ENCODE measurements around the gene FAM111A.

The FAM111A gene

DNA sequence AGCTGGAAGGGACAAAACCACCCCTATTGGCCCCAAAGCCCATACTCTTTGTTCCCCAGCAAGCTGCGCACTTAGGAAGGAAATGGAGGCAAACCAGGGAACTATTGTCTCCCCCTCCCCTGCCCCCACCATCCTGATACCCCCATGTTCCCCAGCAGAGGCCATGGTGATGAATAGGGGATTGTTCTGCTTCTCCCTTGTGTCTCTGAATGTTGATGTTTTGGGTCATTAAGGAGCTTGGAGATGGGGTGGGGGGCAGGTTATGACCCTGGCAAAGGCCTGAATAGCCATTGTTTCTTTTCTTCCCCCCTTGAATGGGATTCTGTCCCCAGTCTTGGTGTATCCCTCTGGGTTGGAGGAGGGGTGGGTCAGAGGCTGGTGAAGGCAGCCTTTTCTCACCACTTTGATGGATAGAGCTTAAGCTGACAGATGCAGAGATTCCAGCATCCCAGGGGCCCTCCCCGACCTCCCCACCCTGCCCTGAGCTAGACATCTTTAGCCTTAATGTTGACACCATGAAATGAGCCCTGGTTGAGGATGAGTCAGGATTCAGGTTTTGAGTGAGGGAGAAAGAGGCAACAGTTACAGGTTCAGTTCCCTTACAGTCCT lies 37.6 kb downstream of the FAM111A start:
- no peak overlapping the region for H3K4me2 ChIP-seq (ENCODE audit: insufficient read depth, low read length)
- H3K36me3 ChIP-seq (ENCODE audit: insufficient read depth, low read length) = no peaks in the 10 kb centered on the region
- no peaks in the 10 kb centered on the region for H4K20me1 ChIP-seq (ENCODE audit: insufficient read depth, low read length)
- no peaks in the 10 kb centered on the region for H3K79me2 ChIP-seq (ENCODE audit: insufficient read depth, low read length)
- DNase-seq (no peak), ATAC-seq (ENCODE audit: insufficient read depth, low read depth) (no peak)
- H3K9me3 ChIP-seq (ENCODE audit: insufficient read depth, low read length, severe bottlenecking) = peaks cover 12% of the 10 kb centered on the region
- no peak overlapping the region for H3K27ac ChIP-seq (ENCODE audit: low read length)
- no peaks in the 10 kb centered on the region for H3K4me1 ChIP-seq (ENCODE audit: insufficient read depth, low read length)
- no peak for TF ChIP-seq EZH2 (IDR thresholded peaks at IDR 0.05; ENCODE audit: borderline replicate concordance, low read depth, low read length, severe bottlenecking)
- TF ChIP-seq, protein P1, sequence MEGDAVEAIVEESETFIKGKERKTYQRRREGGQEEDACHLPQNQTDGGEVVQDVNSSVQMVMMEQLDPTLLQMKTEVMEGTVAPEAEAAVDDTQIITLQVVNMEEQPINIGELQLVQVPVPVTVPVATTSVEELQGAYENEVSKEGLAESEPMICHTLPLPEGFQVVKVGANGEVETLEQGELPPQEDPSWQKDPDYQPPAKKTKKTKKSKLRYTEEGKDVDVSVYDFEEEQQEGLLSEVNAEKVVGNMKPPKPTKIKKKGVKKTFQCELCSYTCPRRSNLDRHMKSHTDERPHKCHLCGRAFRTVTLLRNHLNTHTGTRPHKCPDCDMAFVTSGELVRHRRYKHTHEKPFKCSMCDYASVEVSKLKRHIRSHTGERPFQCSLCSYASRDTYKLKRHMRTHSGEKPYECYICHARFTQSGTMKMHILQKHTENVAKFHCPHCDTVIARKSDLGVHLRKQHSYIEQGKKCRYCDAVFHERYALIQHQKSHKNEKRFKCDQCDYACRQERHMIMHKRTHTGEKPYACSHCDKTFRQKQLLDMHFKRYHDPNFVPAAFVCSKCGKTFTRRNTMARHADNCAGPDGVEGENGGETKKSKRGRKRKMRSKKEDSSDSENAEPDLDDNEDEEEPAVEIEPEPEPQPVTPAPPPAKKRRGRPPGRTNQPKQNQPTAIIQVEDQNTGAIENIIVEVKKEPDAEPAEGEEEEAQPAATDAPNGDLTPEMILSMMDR (IDR thresholded peaks at IDR 0.05; ENCODE audit: borderline replicate concordance, extremely low read depth, low read length, poor library complexity, severe bottlenecking) = no peak
- H2AFZ ChIP-seq (ENCODE audit: low read depth, low read length) = no peak overlapping the region
- no peaks in the 10 kb centered on the region for H3K27me3 ChIP-seq (ENCODE audit: insufficient read depth, low read length, poor library complexity)
- no peak overlapping the region for H3K9ac ChIP-seq (ENCODE audit: low read depth, low read length)
- no peak overlapping the region for H3K4me3 ChIP-seq (ENCODE audit: low read depth in 1 of 2, low read length in 2 of 2)

DNA sequence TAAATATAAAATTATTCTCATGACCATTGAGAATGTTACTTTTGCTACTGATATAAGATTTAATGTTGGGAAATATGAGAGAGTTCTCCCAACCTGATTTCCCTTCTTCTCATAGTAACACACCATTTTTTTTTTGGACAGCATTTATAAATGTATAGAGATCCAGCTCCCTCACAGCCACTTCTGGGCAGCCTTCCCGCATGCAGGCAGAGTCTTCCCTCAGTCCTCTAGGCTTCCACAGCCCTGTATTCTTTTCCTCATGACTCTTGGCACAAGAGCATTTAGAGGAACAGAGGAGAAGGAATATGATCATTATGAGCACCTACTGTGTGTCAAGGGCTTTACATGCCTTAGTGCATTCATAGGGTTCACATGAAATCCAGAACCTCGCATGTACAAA lies 38.3 kb downstream of the FAM111A start:
- Histone ChIP-seq H3K9me3 (ENCODE audit: insufficient read depth, low read length, severe bottlenecking) (peaks cover 12% of the 10 kb centered on the region), H3K36me3 (ENCODE audit: insufficient read depth, low read length) (no peaks in the 10 kb centered on the region), H3K79me2 (ENCODE audit: insufficient read depth, low read length) (no peaks in the 10 kb centered on the region), H3K27ac (ENCODE audit: low read length) (no peak overlapping the region), H3K4me3 (ENCODE audit: low read depth in 1 of 2, low read length in 2 of 2) (no peak overlapping the region), H3K9ac (ENCODE audit: low read depth, low read length) (no peak overlapping the region), H4K20me1 (ENCODE audit: insufficient read depth, low read length) (no peaks in the 10 kb centered on the region), H3K27me3 (ENCODE audit: insufficient read depth, low read length, poor library complexity) (no peaks in the 10 kb centered on the region), H3K4me2 (ENCODE audit: insufficient read depth, low read length) (no peak overlapping the region), H3K4me1 (ENCODE audit: insufficient read depth, low read length) (no peaks in the 10 kb centered on the region), H2AFZ (ENCODE audit: low read depth, low read length) (no peak overlapping the region)
- no peak for TF ChIP-seq EZH2 (IDR thresholded peaks at IDR 0.05; ENCODE audit: borderline replicate concordance, low read depth, low read length, severe bottlenecking)
- TF ChIP-seq, protein P1 (IDR thresholded peaks at IDR 0.05; ENCODE audit: borderline replicate concordance, extremely low read depth, low read length, poor library complexity, severe bottlenecking) = no peak
- ATAC-seq (ENCODE audit: insufficient read depth, low read depth) (no peak), DNase-seq (no peak)

- Histone ChIP-seq H4K20me1 (ENCODE audit: insufficient read depth, low read length) (no peaks in the 10 kb centered on the region), H3K27me3 (ENCODE audit: insufficient read depth, low read length, poor library complexity) (no peaks in the 10 kb centered on the region), H3K36me3 (ENCODE audit: insufficient read depth, low read length) (no peaks in the 10 kb centered on the region), H2AFZ (ENCODE audit: low read depth, low read length) (no peak overlapping the region), H3K79me2 (ENCODE audit: insufficient read depth, low read length) (no peaks in the 10 kb centered on the region), H3K9me3 (ENCODE audit: insufficient read depth, low read length, severe bottlenecking) (peaks cover 12% of the 10 kb centered on the region), H3K4me1 (ENCODE audit: insufficient read depth, low read length) (no peaks in the 10 kb centered on the region), H3K4me3 (ENCODE audit: low read depth in 1 of 2, low read length in 2 of 2) (no peak overlapping the region), H3K4me2 (ENCODE audit: insufficient read depth, low read length) (no peak overlapping the region), H3K27ac (ENCODE audit: low read length) (no peak overlapping the region), H3K9ac (ENCODE audit: low read depth, low read length) (no peak overlapping the region)
- DNase-seq (no peak), ATAC-seq (ENCODE audit: insufficient read depth, low read depth) (no peak)
- TF ChIP-seq, protein P1 (IDR thresholded peaks at IDR 0.05; ENCODE audit: borderline replicate concordance, extremely low read depth, low read length, poor library complexity, severe bottlenecking) = no peak
- TF ChIP-seq EZH2 (IDR thresholded peaks at IDR 0.05; ENCODE audit: borderline replicate concordance, low read depth, low read length, severe bottlenecking) = no peak
These were observed 39.2 kb downstream of the FAM111A start for GRCh38 chr11:59181746-59182456.

Measured in DND-41 (cell line).